HUES64 (cell line): Measurements from ENCODE around the gene RERG.
"Not testable (repeated sequence)": the region's sequence is repeated elsewhere in the genome, so short reads cannot be mapped to it uniquely, and the experiment has no call there.

ENCODE experiments used
- H3K27ac ChIP-seq: 2 replicates; pipeline ENCODE4 v1.7.0; 2013; ENCODE audit warnings: low read depth, low read length, inconsistent platforms
- H3K27me3 ChIP-seq: 2 replicates; pipeline ENCODE4 v1.6.1; 2013; ENCODE audit warnings: mild to moderate bottlenecking, low read length; ENCODE audit not compliant: insufficient read depth
- H3K36me3 ChIP-seq: 2 replicates; pipeline ENCODE4 v1.6.1; 2013; ENCODE audit warnings: mild to moderate bottlenecking, low read length; ENCODE audit not compliant: insufficient read depth
- H3K4me1 ChIP-seq: 2 replicates; pipeline ENCODE4 v1.6.1; 2013; ENCODE audit warnings: mild to moderate bottlenecking, low read length, moderate library complexity; ENCODE audit not compliant: insufficient read depth
- H3K4me3 ChIP-seq: 2 replicates; pipeline ENCODE4 v1.5.1; 2013; ENCODE audit warnings: mild to moderate bottlenecking, low read length, moderate library complexity
- H3K9ac ChIP-seq: 2 replicates; pipeline ENCODE4 v1.6.1; 2013; ENCODE audit warnings: mild to moderate bottlenecking, low read depth, low read length
- H3K9me3 ChIP-seq: 2 replicates; pipeline ENCODE4 v1.6.1; 2013; ENCODE audit warnings: low read depth, low read length; ENCODE audit not compliant: insufficient read depth
- WGBS: fragments of 150-250, 120-280 bp; methylation state at CpG from one replicate; pipeline ENCODE4 v1.1.7; 2013; ENCODE audit warnings: missing lambda C conversion rate; 5-methylcytosine and 5-hydroxymethylcytosine counted together

Gene RERG

GRCh38 chr12:15123401-15123800 is 97.8 kb downstream of the RERG start:
- H3K4me1 ChIP-seq: no peaks in the 10 kb centered on the region
- no peaks in the 10 kb centered on the region for H3K9me3 ChIP-seq
- no peaks in the 10 kb centered on the region for H3K27me3 ChIP-seq
- no peak overlapping the region for H3K27ac ChIP-seq
- H3K36me3 ChIP-seq: no peaks in the 10 kb centered on the region
- no peak overlapping the region for H3K4me3 ChIP-seq
- no peak overlapping the region for H3K9ac ChIP-seq

GRCh38 chr12:15122344-15122743 is 98.9 kb downstream of the RERG start:
- H3K4me3 ChIP-seq: no peak overlapping the region
- H3K9ac ChIP-seq: no peak overlapping the region
- no peaks in the 10 kb centered on the region for H3K27me3 ChIP-seq
- H3K27ac ChIP-seq: no peak overlapping the region
- 88% methylated on average over 4 of the region's 4 CpGs for WGBS
- no peaks in the 10 kb centered on the region for H3K4me1 ChIP-seq
- no peaks in the 10 kb centered on the region for H3K9me3 ChIP-seq
- H3K36me3 ChIP-seq: no peaks in the 10 kb centered on the region

GRCh38 chr12:15118955-15119354 is 102.3 kb downstream of the RERG start:
- no CpG with 5 or more reads among the region's 1 CpG for WGBS
- H3K9ac ChIP-seq: no peak overlapping the region

GRCh38 chr12:15116983-15117382 is 104.2 kb downstream of the RERG start:
- no peak overlapping the region for H3K4me3 ChIP-seq
- H3K27me3 ChIP-seq: no peaks in the 10 kb centered on the region
- no peaks in the 10 kb centered on the region for H3K4me1 ChIP-seq
- H3K9me3 ChIP-seq: no peaks in the 10 kb centered on the region
- no peak overlapping the region for H3K9ac ChIP-seq
- no CpG with 5 or more reads among the region's 1 CpG for WGBS
- H3K27ac ChIP-seq: no peak overlapping the region
- no peaks in the 10 kb centered on the region for H3K36me3 ChIP-seq

More at GRCh38 chr12:15118955-15119354, 102.3 kb downstream of the RERG start:
- no peaks in the 10 kb centered on the region for H3K4me1 ChIP-seq
- H3K4me3 ChIP-seq: no peak overlapping the region
- H3K9me3 ChIP-seq: no peaks in the 10 kb centered on the region
- H3K27ac ChIP-seq: no peak overlapping the region
- no peaks in the 10 kb centered on the region for H3K27me3 ChIP-seq
- no peaks in the 10 kb centered on the region for H3K36me3 ChIP-seq

- Histone ChIP-seq H3K9me3 (no peaks in the 10 kb centered on the region), H3K27me3 (no peaks in the 10 kb centered on the region), H3K4me1 (no peaks in the 10 kb centered on the region), H3K9ac (no peak overlapping the region), H3K4me3 (no peak overlapping the region), H3K27ac (no peak overlapping the region), H3K36me3 (no peaks in the 10 kb centered on the region)
- 69% methylated on average over 4 of the region's 4 CpGs for WGBS
These were observed 105.1 kb downstream of the RERG start for GRCh38 chr12:15116086-15116485.

GRCh38 chr12:15115434-15115833 is 105.8 kb downstream of the RERG start:
- Histone ChIP-seq H3K27me3 (no peaks in the 10 kb centered on the region), H3K9ac (no peak overlapping the region), H3K9me3 (no peaks in the 10 kb centered on the region), H3K4me3 (no peak overlapping the region), H3K36me3 (no peaks in the 10 kb centered on the region), H3K4me1 (no peaks in the 10 kb centered on the region), H3K27ac (no peak overlapping the region)
- WGBS: 91% methylated on average over 2 of the region's 3 CpGs

- no peak overlapping the region for H3K4me3 ChIP-seq
- no peaks in the 10 kb centered on the region for H3K9me3 ChIP-seq
- no peaks in the 10 kb centered on the region for H3K4me1 ChIP-seq
- H3K27me3 ChIP-seq: no peaks in the 10 kb centered on the region
- no peaks in the 10 kb centered on the region for H3K36me3 ChIP-seq
- no peak overlapping the region for H3K9ac ChIP-seq
- H3K27ac ChIP-seq: no peak overlapping the region
- 97% methylated on average over 4 of the region's 4 CpGs for WGBS
These were observed 106.7 kb downstream of the RERG start for GRCh38 chr12:15114501-15114900.

GRCh38 chr12:15092826-15093225 is 128.4 kb downstream of the RERG start:
- H3K36me3 ChIP-seq: no peaks in the 10 kb centered on the region
- no peaks in the 10 kb centered on the region for H3K9me3 ChIP-seq
- H3K4me1 ChIP-seq: no peaks in the 10 kb centered on the region
- no peak overlapping the region for H3K9ac ChIP-seq
- WGBS: 100% methylated on average over 1 of the region's 1 CpG
- no peaks in the 10 kb centered on the region for H3K27me3 ChIP-seq
- H3K4me3 ChIP-seq: no peak overlapping the region
- H3K27ac ChIP-seq: no peak overlapping the region

GRCh38 chr12:15090441-15090840 is 130.8 kb downstream of the RERG start:
- Histone ChIP-seq H3K27ac (no peak overlapping the region), H3K9ac (no peak overlapping the region), H3K4me1 (no peaks in the 10 kb centered on the region), H3K9me3 (no peaks in the 10 kb centered on the region), H3K27me3 (no peaks in the 10 kb centered on the region), H3K4me3 (no peak overlapping the region), H3K36me3 (no peaks in the 10 kb centered on the region)
- WGBS: 91% methylated on average over 2 of the region's 2 CpGs

- no peak overlapping the region for H3K4me3 ChIP-seq
- 100% methylated on average over 1 of the region's 1 CpG for WGBS
- no peak overlapping the region for H3K27ac ChIP-seq
- no peaks in the 10 kb centered on the region for H3K4me1 ChIP-seq
- no peaks in the 10 kb centered on the region for H3K27me3 ChIP-seq
- no peak overlapping the region for H3K9ac ChIP-seq
- no peaks in the 10 kb centered on the region for H3K36me3 ChIP-seq
- no peaks in the 10 kb centered on the region for H3K9me3 ChIP-seq
These were observed 133.1 kb downstream of the RERG start for GRCh38 chr12:15088105-15088504.

GRCh38 chr12:15077751-15078150 is 143.5 kb downstream of the RERG start:
- H3K4me1 ChIP-seq, H3K27me3 ChIP-seq, H3K36me3 ChIP-seq, H3K4me3 ChIP-seq, H3K9me3 ChIP-seq, H3K9ac ChIP-seq, H3K27ac ChIP-seq: not testable (repeated sequence)
- 100% methylated on average over 1 of the region's 2 CpGs for WGBS

- Histone ChIP-seq H3K27me3 (no peaks in the 10 kb centered on the region), H3K36me3 (no peaks in the 10 kb centered on the region), H3K27ac (no peak overlapping the region), H3K9me3 (no peaks in the 10 kb centered on the region), H3K4me1 (no peaks in the 10 kb centered on the region), H3K4me3 (no peak overlapping the region), H3K9ac (no peak overlapping the region)
- WGBS: 93% methylated on average over 1 of the region's 1 CpG
These were observed 146.9 kb downstream of the RERG start for GRCh38 chr12:15074351-15074750.
